ENCODE measurements around the gene PDE11A. TPM values are rescaled to one million over a fixed set of nuclear protein-coding genes. Genes with fewer than 3 reads are reported as not detected.

Gene PDE11A
- total RNA-seq, 2 donors from 2014 or later: 2.6 to 3.2 TPM

DNA sequence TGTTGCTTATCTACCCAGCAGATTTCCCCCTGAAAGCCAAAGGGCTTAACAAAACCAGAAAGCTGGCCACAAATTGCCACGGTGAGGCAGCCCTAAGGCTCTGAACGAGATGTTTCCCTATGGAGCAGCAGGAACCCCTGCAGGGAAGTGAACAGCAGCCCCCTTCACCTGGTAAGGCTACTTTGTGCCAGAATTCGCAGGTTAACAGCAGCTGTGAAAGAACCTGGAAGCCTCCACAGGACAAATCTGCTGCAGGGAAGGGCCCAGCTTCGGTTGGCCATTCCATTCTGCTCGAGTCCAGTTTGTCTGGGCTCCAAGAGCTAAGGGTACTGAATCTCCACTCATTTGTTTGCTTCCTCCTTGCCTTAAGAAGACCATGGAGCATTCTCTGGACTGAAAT lies 175.3 kb downstream of the PDE11A start:
- TF ChIP-seq, protein P1, sequence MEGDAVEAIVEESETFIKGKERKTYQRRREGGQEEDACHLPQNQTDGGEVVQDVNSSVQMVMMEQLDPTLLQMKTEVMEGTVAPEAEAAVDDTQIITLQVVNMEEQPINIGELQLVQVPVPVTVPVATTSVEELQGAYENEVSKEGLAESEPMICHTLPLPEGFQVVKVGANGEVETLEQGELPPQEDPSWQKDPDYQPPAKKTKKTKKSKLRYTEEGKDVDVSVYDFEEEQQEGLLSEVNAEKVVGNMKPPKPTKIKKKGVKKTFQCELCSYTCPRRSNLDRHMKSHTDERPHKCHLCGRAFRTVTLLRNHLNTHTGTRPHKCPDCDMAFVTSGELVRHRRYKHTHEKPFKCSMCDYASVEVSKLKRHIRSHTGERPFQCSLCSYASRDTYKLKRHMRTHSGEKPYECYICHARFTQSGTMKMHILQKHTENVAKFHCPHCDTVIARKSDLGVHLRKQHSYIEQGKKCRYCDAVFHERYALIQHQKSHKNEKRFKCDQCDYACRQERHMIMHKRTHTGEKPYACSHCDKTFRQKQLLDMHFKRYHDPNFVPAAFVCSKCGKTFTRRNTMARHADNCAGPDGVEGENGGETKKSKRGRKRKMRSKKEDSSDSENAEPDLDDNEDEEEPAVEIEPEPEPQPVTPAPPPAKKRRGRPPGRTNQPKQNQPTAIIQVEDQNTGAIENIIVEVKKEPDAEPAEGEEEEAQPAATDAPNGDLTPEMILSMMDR (IDR thresholded peaks at IDR 0.05): no peak
- intact Hi-C loops (cut with DNase I): no loop called here

DNA sequence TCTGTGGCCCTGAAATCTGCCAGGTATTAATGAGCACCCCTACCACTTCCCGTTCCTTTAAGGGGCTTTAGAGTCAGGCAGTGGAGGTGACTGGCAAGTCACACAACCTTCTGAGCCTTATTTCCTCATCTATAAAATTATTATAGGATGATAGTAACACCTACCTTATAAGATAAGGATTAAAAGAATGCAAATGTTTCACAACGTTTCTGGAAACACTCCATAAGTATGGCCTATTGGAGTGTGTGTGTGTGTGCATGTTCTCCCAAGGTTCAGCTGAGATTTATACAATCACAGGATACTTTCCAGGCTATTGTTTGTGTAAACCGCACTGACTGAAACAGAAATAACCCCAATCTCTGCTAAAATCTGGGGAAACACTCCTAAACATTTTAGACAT lies 176.0 kb downstream of the PDE11A start:
- Histone ChIP-seq H3K4me3 (no peak overlapping the region), H3K27ac (no peak overlapping the region), H3K9ac (ENCODE audit: low read depth in 2 of 2, low read length in 2 of 2) (no peak overlapping the region), H3K36me3 (no peaks in the 10 kb centered on the region), H3K9me3 (no peaks in the 10 kb centered on the region), H3K27me3 (no peaks in the 10 kb centered on the region), H3K4me1 (no peaks in the 10 kb centered on the region)
- intact Hi-C loops (cut with DNase I): no loop called here
- TF ChIP-seq, protein P1 (IDR thresholded peaks at IDR 0.05): no peak
- DNase-seq: no peak

More for the DNA sequence above, 175.3 kb downstream of the PDE11A start:
- Histone ChIP-seq H3K4me3 (no peak overlapping the region), H3K27ac (no peak overlapping the region), H3K9ac (ENCODE audit: low read depth in 2 of 2, low read length in 2 of 2) (no peak overlapping the region), H3K36me3 (no peaks in the 10 kb centered on the region), H3K27me3 (no peaks in the 10 kb centered on the region), H3K9me3 (no peaks in the 10 kb centered on the region), H3K4me1 (no peaks in the 10 kb centered on the region)
- no peak for DNase-seq

DNA sequence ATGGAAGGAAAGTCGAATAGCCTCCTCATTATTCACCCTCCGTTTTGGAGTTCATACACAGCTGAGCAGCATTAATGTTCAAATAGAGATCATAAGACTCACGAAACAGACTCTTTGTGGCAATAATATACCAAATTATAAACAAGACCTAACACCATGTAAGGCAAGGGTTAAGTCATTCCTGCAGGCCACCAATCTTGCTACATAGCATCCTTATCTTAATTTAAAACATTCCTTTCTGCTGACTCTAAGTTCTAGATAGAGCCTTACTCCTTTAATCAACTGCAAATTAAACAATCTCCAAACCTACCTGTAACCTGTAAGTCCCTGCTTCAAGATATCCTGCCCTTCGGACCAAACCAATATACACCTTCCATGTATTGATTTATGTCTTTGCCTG lies 178.0 kb downstream of the PDE11A start:
- Histone ChIP-seq H3K4me1 (no peaks in the 10 kb centered on the region), H3K27me3 (no peaks in the 10 kb centered on the region), H3K9ac (ENCODE audit: low read depth in 2 of 2, low read length in 2 of 2) (no peak overlapping the region), H3K27ac (no peak overlapping the region), H3K36me3 (no peaks in the 10 kb centered on the region), H3K4me3 (no peak overlapping the region), H3K9me3 (no peaks in the 10 kb centered on the region)
- TF ChIP-seq, protein P1 (IDR thresholded peaks at IDR 0.05): no peak
- DNase-seq: no peak
- intact Hi-C loops (cut with DNase I): no loop called here

DNA sequence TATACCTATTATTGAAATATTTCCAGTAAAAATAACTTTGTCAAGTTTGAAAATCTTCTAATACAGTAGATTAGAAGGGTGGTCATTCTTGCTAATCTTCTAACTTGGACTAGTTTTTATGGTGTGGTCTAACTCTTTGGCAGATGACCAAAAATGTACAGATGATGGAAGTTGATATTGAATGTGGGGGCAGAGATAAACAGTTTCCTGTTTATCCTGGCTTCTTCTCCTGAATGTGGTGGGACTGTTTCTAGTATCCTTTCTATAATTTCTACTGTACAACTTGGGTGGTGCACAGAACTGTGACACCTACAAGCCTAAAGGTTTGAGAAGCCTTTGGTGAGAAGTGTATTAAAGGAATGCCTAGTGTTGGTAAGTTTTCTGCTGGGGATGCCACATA lies 178.7 kb downstream of the PDE11A start:
- DNase-seq: no peak
- Histone ChIP-seq H3K27ac (no peak overlapping the region), H3K4me1 (no peaks in the 10 kb centered on the region), H3K9ac (ENCODE audit: low read depth in 2 of 2, low read length in 2 of 2) (no peak overlapping the region), H3K36me3 (no peaks in the 10 kb centered on the region), H3K27me3 (no peaks in the 10 kb centered on the region), H3K4me3 (no peak overlapping the region), H3K9me3 (no peaks in the 10 kb centered on the region)
- intact Hi-C loops (cut with DNase I): no loop called here
- TF ChIP-seq, protein P1 (IDR thresholded peaks at IDR 0.05): no peak

DNA sequence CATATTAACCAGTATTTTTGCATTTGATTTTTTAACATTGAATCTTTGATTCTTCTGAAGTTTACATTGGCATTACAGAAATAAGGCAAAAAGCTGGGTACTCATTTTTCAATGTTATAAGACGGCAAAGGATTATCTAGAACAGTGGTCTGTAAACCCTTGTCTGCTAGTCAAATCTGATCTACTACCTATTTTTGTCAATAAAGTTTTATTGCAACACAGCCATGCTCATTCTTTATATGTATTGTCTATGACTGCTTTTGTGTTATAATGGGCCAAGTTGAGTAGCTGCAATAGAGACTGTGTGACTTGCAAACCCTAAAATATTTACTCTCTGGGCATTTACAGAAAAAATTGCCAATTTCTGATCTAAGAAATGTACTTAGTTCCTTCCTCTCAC lies 181.0 kb downstream of the PDE11A start:
- Histone ChIP-seq H3K36me3 (no peaks in the 10 kb centered on the region), H3K9me3 (no peaks in the 10 kb centered on the region), H3K27me3 (no peaks in the 10 kb centered on the region), H3K27ac (no peak overlapping the region), H3K4me1 (no peaks in the 10 kb centered on the region), H3K9ac (ENCODE audit: low read depth in 2 of 2, low read length in 2 of 2) (no peak overlapping the region), H3K4me3 (no peak overlapping the region)
- TF ChIP-seq, protein P1 (IDR thresholded peaks at IDR 0.05): no peak
- intact Hi-C loops (cut with DNase I): no loop called here
- DNase-seq: no peak
